PC-9 (cell line): ENCODE results near the gene LPO.

Experiments
- EZH2 ChIP-seq: fragments of 200-600 bp; sonication (generic); IDR thresholded peaks from 2 replicates; pipeline ENCODE4 v1.8.0; 2017; ENCODE audit warnings: antibody characterized with exemption, low read depth
- TF ChIP-seq, protein P1 (sequence below): fragments of 200-600 bp; sonication (generic); conservative IDR thresholded peaks from 2 replicates; pipeline ENCODE4 v1.6.1; 2017; ENCODE audit warnings: mixed run types, antibody characterized with exemption, mild to moderate bottlenecking, moderate library complexity

DNA sequence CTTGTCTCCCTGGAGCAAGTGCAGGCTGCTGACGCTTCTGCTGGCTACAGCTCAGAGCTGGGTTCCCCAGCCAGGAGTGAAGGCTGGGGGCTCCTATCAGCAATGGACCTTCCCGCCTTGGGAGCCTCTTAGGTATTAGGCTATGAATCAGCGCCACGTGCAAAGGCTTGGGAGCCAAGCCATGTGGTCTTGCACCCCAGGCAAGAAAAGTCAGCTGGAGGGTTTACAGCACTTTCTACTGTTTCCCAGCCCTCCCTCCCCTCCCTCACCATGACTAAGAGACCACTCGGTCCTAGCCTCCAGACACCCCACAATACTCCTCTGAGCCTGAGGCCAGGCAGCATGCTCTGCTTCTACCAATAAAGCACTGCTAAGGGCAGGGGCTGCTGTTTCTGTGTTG is 33.6 kb upstream of the LPO start:
- TF ChIP-seq, protein P1, sequence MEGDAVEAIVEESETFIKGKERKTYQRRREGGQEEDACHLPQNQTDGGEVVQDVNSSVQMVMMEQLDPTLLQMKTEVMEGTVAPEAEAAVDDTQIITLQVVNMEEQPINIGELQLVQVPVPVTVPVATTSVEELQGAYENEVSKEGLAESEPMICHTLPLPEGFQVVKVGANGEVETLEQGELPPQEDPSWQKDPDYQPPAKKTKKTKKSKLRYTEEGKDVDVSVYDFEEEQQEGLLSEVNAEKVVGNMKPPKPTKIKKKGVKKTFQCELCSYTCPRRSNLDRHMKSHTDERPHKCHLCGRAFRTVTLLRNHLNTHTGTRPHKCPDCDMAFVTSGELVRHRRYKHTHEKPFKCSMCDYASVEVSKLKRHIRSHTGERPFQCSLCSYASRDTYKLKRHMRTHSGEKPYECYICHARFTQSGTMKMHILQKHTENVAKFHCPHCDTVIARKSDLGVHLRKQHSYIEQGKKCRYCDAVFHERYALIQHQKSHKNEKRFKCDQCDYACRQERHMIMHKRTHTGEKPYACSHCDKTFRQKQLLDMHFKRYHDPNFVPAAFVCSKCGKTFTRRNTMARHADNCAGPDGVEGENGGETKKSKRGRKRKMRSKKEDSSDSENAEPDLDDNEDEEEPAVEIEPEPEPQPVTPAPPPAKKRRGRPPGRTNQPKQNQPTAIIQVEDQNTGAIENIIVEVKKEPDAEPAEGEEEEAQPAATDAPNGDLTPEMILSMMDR, result no peak
- no peak for TF ChIP-seq EZH2
